Activated CD8-positive, alpha-beta memory T cell treated with anti-CD3 and anti-CD28 coated beads for 36 hours (primary cell): Measurements from ENCODE around the gene RHBDF2. TPM values are rescaled to one million over a fixed set of nuclear protein-coding genes. Genes with fewer than 3 reads are reported as not detected.

Source experiments
- CTCF ChIA-PET: fragments of 350-600 bp; sonication (Branson Sonifier 250); formaldehyde crosslinking; loops from one replicate; lab custom pipeline; 2021; ENCODE audit warnings: antibody characterized with exemption; lab: Charles Lee
- POLR2A ChIA-PET: fragments of 350-600 bp; sonication (Branson Sonifier 250); formaldehyde crosslinking; loops from one replicate; lab custom pipeline; 2021; ENCODE audit warnings: antibody characterized with exemption; lab: Charles Lee
- total RNA-seq, 2 experiments: library from RNA; stranded (reverse); gene quantifications; one replicate each; pipeline ENCODE4 v1.2.3, GENCODE V29; 2021

The RHBDF2 gene
- total RNA-seq, 2 experiments from 2014 or later, result 34.3 to 34.4 TPM

DNA sequence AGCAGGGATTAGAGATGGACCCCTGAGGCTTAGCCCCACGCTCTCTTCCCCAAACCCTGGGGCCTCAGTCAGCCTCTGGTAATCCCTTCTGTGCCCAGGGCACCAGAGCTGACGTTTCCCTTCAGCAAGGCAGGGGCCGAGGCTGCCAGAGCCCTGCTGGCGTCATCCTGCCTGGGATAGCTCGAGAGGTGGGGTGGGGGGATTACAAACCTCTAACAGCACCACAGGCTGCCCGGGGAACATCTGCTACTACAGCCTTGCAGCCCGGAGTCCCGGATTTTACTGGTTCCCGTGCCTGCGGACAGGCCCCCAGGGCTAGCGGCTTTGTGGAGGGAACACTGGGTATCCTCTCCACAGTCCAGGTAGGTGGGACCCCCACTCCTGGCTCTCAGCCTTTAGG is 33.9 kb downstream of the RHBDF2 start, which contains the start of gene AANAT:
Gene AANAT (plus strand): TSS at position 238 of the 400 bp plus-strand sequence. CDS start 1,144 bp downstream, outside the sequence.
- ChIA-PET CTCF (interaction anchor here (0.7 to 5.6 kb wide), 13 partner anchors 10 to 187 kb away, joined by 3 to 57 read pairs (median 5); partner anchors contain the start of gene RHBDF2), POLR2A (interaction anchor here (0.9 to 1.2 kb wide), 3 partner anchors 26 to 35 kb away, joined by 3 to 7 read pairs (median 3); no protein-coding TSS in a partner anchor)

- ChIA-PET CTCF (interaction anchor here (0.5 to 5.6 kb wide), 17 partner anchors 8 to 187 kb away, joined by 3 to 57 read pairs (median 4); partner anchors contain the start of genes PRPSAP1 and RHBDF2), POLR2A (interaction anchor here (0.9 to 1.2 kb wide), 3 partner anchors 27 to 36 kb away, joined by 3 to 7 read pairs (median 3); no protein-coding TSS in a partner anchor)
These were observed 34.5 kb downstream of the RHBDF2 start for GRCh38 chr17:76466775-76467130.

GRCh38 chr17:76462556-76463290 is 38.5 kb downstream of the RHBDF2 start:
- CTCF ChIA-PET, result interaction anchor here (0.6 to 5.6 kb wide), 5 partner anchors 9 to 132 kb away, joined by 3 to 57 read pairs (median 5); partner anchors contain the start of gene UBE2O
- POLR2A ChIA-PET, result interaction anchor here (0.6 kb wide), 1 partner anchor 939 kb away, joined by 4 read pairs; no protein-coding TSS in a partner anchor

GRCh38 chr17:76461765-76462555 is 39.3 kb downstream of the RHBDF2 start:
- POLR2A ChIA-PET, result no interaction called here
- CTCF ChIA-PET, result no interaction called here

DNA sequence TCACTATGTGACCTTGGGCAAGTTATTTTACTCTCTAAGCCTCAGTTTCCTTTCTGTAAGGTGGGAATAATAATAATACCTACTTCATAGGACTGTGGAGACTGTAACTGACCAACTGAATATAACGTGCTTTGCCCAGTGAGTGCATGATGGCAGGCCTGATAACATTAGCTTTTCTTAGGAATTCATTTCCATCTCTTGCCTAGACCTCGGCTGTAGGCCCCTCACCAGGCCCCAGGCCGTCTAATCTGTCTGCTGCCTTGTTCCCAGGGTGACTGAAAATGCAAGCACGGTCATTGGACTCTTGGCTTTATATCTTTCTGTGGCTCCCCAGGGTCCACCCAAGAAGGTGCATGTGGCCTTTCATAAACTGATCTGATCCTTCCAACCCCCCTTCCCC is 41.5 kb downstream of the RHBDF2 start:
- POLR2A ChIA-PET, result no interaction called here
- CTCF ChIA-PET, result interaction anchor here (1.2 to 1.6 kb wide), 2 partner anchors 15 to 47 kb away, joined by 4 read pairs; no protein-coding TSS in a partner anchor

- POLR2A ChIA-PET, result no interaction called here
- CTCF ChIA-PET, result interaction anchor here (0.7 to 1.6 kb wide), 7 partner anchors 16 to 165 kb away, joined by 3 to 4 read pairs (median 3); partner anchors contain the start of gene PRPSAP1
These were observed 42.4 kb downstream of the RHBDF2 start for GRCh38 chr17:76458580-76459490.

GRCh38 chr17:76453431-76453743 is 47.8 kb downstream of the RHBDF2 start:
- ChIA-PET POLR2A (interaction anchor here (1.1 to 1.2 kb wide), 2 partner anchors 50 to 104 kb away, joined by 3 read pairs; no protein-coding TSS in a partner anchor), CTCF (interaction anchor here (0.6 to 2.4 kb wide), 10 partner anchors 9 to 150 kb away, joined by 3 to 10 read pairs (median 3); partner anchors contain the start of genes AANAT and RHBDF2)

GRCh38 chr17:76452660-76453430 is 48.4 kb downstream of the RHBDF2 start, which contains the start of gene UBE2O:
UBE2O (minus strand) TSS chr17:76453152; CDS start chr17:76453141, 11 bp downstream.
- POLR2A ChIA-PET, result interaction anchor here (0.5 to 1.3 kb wide), 4 partner anchors 48 to 145 kb away, joined by 3 to 4 read pairs (median 3); no protein-coding TSS in a partner anchor

GRCh38 chr17:76452127-76452659 is 49.0 kb downstream of the RHBDF2 start:
- ChIA-PET POLR2A (interaction anchor here (0.5 to 1.3 kb wide), 3 partner anchors 48 to 145 kb away, joined by 3 to 4 read pairs (median 3); no protein-coding TSS in a partner anchor), CTCF (interaction anchor here (0.5 to 2.4 kb wide), 6 partner anchors 14 to 439 kb away, joined by 3 to 10 read pairs (median 3); partner anchors contain the start of gene RHBDF2)

More at GRCh38 chr17:76452660-76453430, 48.4 kb downstream of the RHBDF2 start, which contains the start of gene UBE2O:
- CTCF ChIA-PET, result interaction anchor here (0.5 to 2.4 kb wide), 12 partner anchors 9 to 439 kb away, joined by 3 to 10 read pairs (median 3); partner anchors contain the start of genes AANAT and RHBDF2

- ChIA-PET POLR2A (interaction anchor here (1.3 kb wide), 1 partner anchor 49 kb away, joined by 4 read pairs; no protein-coding TSS in a partner anchor), CTCF (interaction anchor here (2.4 kb wide), 1 partner anchor 49 kb away, joined by 10 read pairs; the partner anchor contains the start of gene RHBDF2)
These were observed 49.7 kb downstream of the RHBDF2 start for GRCh38 chr17:76451506-76451905.

GRCh38 chr17:76449126-76449525 is 52.1 kb downstream of the RHBDF2 start:
- POLR2A ChIA-PET, result no interaction called here
- CTCF ChIA-PET, result interaction anchor here (1.1 kb wide), 1 partner anchor 146 kb away, joined by 3 read pairs; no protein-coding TSS in a partner anchor

- ChIA-PET CTCF (no interaction called here), POLR2A (no interaction called here)
These were observed 53.1 kb downstream of the RHBDF2 start for GRCh38 chr17:76447931-76448652.

GRCh38 chr17:76446449-76447231 is 54.6 kb downstream of the RHBDF2 start:
- CTCF ChIA-PET, result no interaction called here

DNA sequence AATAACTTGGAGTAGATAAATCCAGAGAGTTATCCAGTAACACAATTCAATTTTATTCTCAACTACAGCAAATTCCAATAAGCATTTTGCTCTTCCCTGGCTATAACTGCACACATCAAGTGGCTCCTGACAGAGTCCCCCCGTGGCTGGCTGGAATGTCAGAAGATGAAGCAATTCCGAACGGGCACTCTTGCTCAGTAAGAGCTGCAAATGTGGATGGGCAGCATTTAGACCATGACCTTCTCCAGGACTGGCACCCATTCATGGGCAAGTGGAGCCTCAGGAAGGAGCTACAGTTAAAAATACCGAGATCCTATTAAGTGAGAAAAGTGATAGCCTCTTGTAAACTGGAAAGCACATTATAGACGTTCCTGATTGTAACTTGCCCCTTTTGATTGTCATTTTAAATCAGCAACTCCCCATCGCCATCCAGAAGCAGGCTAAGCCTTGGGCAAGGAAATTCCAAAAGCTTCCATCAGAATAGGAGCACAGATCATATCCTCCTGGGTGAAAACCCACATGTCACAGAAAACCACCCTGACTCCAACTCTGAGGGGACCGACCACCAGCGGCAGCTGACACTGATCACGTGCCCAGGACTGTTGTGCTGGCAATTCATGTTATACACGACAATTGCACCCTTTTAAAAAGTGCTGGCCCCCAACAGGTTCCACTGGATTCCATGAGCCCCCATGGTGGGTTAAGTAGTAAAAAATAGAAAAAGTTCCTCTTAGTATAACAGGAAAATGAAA is 55.4 kb downstream of the RHBDF2 start:
- ChIA-PET CTCF (interaction anchor here (1.0 to 1.3 kb wide), 2 partner anchors 45 to 48 kb away, joined by 4 read pairs; no protein-coding TSS in a partner anchor), POLR2A (no interaction called here)

More at GRCh38 chr17:76446449-76447231, 54.6 kb downstream of the RHBDF2 start:
- POLR2A ChIA-PET, result no interaction called here
